Colonic mucosa (tissue), 4 donors: Measurements from ENCODE around the gene PDZD2. TPM values are rescaled to one million over a fixed set of nuclear protein-coding genes. Genes with fewer than 3 reads are reported as not detected.

Experiments used
- DNase-seq: peaks from one replicate; pipeline ENCODE4 v3.0.0-alpha.2; 2020
- H3K27ac ChIP-seq: fragments of 200-600 bp; one replicate; pipeline ENCODE4 v1.8.0; 2021
- H3K27me3 ChIP-seq: fragments of 200-600 bp; one replicate; pipeline ENCODE4 v1.8.0; 2021
- H3K36me3 ChIP-seq: fragments of 200-600 bp; one replicate; pipeline ENCODE4 v1.8.0; 2021
- H3K4me1 ChIP-seq: fragments of 200-600 bp; one replicate; pipeline ENCODE4 v1.8.0; 2021; ENCODE audit warnings: mild to moderate bottlenecking
- H3K4me3 ChIP-seq: fragments of 200-600 bp; one replicate; pipeline ENCODE4 v1.8.0; 2021
- H3K9ac ChIP-seq, 2 donors: one replicate each; pipeline ENCODE4 v1.7.0; 2013; ENCODE audit warnings: control low read depth in 2 of 2, low read depth in 2 of 2, low read length in 2 of 2
- H3K9me3 ChIP-seq: fragments of 200-600 bp; one replicate; pipeline ENCODE4 v1.8.0; 2021
- intact Hi-C: fragments of 100-400 bp; cut with DNase I; formaldehyde crosslinking; loops from one replicate; pipeline ENCODE4 v1.14.1; 2022
- total RNA-seq, 2 donors: library from RNA; stranded (reverse); fragmentation: NEBNext Ultra II Directional in 1 of 2; extraction: Animal tissue kit (Norgen Biotek cat#: 25700) in 1 of 2; gene quantifications; one replicate each; pipeline ENCODE4 v1.2.1, GENCODE V29; 2021
- TF ChIP-seq, protein P1 (sequence below): fragments of 200-600 bp; IDR thresholded peaks from one replicate; pipeline ENCODE4 v1.8.0; 2022; ENCODE audit warnings: antibody characterized with exemption, mild to moderate bottlenecking
- donor health status: healthy.
- donor health status: DM: no; HTN: no; CAD: no.
- donor health status: DM: no; HTN: no; CAD: no.

The PDZD2 gene
- total RNA-seq, 2 donors from 2014 or later, result 1.8 to 2.3 TPM

DNA sequence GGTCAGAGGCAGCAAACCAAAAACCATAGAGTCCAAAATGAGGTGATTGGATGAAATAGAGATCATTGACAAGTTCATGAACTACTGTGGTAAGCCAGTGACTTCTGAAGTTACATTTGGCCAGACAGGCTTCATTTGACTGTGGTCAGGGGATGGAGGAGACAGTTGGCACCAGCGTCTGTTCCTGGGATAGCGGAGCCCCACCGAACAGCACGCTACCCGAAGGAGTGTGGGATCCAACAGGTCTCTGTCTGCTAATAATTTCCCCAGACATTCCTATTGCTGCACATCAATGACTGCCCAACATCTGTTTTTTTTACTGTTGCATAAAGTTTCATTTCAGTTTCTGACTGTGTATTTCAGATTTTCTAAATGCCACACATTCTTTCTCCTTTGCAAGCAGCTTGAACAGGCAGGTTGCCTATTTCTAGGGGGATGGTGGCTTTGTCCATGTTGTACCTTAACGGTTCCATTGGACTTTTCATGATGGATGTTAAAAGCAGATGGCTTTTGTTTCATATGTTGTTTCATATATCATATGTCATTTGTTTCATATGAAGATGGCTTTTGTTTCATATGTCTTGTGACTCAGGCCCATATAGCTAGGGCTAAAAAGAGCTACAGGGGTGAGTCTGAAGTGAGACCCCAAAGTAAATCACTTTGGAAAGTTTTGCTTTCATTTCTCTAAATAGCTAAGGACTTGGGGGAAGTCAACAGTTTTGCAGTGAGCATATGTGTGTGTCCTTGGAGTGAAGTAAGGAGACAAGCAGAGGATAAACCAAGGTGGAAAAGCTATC lies 354.4 kb downstream of the PDZD2 start:
- Histone ChIP-seq H3K27me3 (no peaks in the 10 kb centered on the region), H3K9ac (no peak overlapping the region), H3K4me1 (no peaks in the 10 kb centered on the region), H3K27ac (no peak overlapping the region), H3K36me3 (no peaks in the 10 kb centered on the region), H3K9me3 (no peaks in the 10 kb centered on the region), H3K4me3 (no peak overlapping the region)
- intact Hi-C loops, result no loop called here
- no peak for DNase-seq
- TF ChIP-seq, protein P1, sequence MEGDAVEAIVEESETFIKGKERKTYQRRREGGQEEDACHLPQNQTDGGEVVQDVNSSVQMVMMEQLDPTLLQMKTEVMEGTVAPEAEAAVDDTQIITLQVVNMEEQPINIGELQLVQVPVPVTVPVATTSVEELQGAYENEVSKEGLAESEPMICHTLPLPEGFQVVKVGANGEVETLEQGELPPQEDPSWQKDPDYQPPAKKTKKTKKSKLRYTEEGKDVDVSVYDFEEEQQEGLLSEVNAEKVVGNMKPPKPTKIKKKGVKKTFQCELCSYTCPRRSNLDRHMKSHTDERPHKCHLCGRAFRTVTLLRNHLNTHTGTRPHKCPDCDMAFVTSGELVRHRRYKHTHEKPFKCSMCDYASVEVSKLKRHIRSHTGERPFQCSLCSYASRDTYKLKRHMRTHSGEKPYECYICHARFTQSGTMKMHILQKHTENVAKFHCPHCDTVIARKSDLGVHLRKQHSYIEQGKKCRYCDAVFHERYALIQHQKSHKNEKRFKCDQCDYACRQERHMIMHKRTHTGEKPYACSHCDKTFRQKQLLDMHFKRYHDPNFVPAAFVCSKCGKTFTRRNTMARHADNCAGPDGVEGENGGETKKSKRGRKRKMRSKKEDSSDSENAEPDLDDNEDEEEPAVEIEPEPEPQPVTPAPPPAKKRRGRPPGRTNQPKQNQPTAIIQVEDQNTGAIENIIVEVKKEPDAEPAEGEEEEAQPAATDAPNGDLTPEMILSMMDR, result no peak

GRCh38 chr5:31995006-31995405 lies 356.1 kb downstream of the PDZD2 start:
- H3K9ac ChIP-seq, result no peak overlapping the region
- no peak for DNase-seq
- no peaks in the 10 kb centered on the region for H3K9me3 ChIP-seq
- no peak overlapping the region for H3K27ac ChIP-seq
- H3K4me3 ChIP-seq, result no peak overlapping the region
- H3K27me3 ChIP-seq, result no peaks in the 10 kb centered on the region
- TF ChIP-seq, protein P1, result no peak
- intact Hi-C loops, result no loop called here
- H3K4me1 ChIP-seq, result no peaks in the 10 kb centered on the region
- H3K36me3 ChIP-seq, result no peaks in the 10 kb centered on the region

- Histone ChIP-seq H3K9ac (no peak overlapping the region), H3K9me3 (no peaks in the 10 kb centered on the region), H3K4me1 (no peaks in the 10 kb centered on the region), H3K4me3 (no peak overlapping the region), H3K27ac (no peak overlapping the region), H3K27me3 (no peaks in the 10 kb centered on the region), H3K36me3 (no peaks in the 10 kb centered on the region)
- DNase-seq, result no peak
- intact Hi-C loops, result no loop called here
- TF ChIP-seq, protein P1, result no peak
These were observed 356.8 kb downstream of the PDZD2 start for GRCh38 chr5:31995714-31996113.

DNA sequence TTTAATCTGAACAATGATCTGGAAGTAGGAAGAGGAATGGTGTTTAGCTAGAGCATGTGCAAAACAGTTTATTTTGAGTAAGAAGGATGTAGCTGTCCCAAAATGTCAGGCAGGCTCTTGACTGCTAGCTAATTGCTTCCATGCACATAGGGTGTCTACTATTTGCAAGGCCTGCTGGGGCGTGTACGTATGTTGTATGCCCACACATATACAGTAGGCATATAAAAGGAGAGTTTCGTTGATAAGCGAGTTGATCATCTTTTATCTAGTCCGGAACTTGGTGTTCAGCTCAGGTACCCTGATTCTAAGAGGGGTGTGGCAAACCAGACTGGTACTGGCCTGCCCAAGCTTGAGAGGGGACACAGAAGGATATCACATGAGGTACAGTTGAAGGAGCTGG lies 358.0 kb downstream of the PDZD2 start:
- Histone ChIP-seq H3K27ac (no peak overlapping the region), H3K9me3 (no peaks in the 10 kb centered on the region), H3K36me3 (no peaks in the 10 kb centered on the region), H3K27me3 (no peaks in the 10 kb centered on the region), H3K4me1 (no peaks in the 10 kb centered on the region), H3K4me3 (no peak overlapping the region), H3K9ac (no peak overlapping the region)
- intact Hi-C loops, result no loop called here
- TF ChIP-seq, protein P1, result no peak
- no peak for DNase-seq

DNA sequence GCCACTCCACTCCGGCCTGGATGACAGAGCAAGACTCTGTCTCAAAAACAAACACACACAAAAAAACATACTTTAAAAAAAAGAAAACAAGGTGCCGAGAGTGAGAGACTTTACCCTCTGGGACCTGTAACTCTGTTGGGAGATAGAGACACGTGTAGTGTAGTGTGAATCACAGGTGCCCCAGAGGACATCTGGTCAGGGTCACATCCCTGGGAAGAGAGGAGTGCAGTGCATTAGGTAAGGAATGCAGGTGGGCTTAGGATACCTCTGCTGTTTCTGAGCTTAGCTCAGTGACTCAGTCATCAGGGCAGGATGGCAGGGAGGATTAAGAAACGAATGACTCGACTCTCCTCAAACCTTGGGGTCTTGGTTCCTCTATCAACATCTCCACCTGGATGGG lies 360.5 kb downstream of the PDZD2 start:
- Histone ChIP-seq H3K36me3 (no peaks in the 10 kb centered on the region), H3K4me1 (no peaks in the 10 kb centered on the region), H3K27ac (no peak overlapping the region), H3K9ac (no peak overlapping the region), H3K9me3 (no peaks in the 10 kb centered on the region), H3K27me3 (no peaks in the 10 kb centered on the region), H3K4me3 (no peak overlapping the region)
- intact Hi-C loops, result no loop called here
- DNase-seq, result no peak
- TF ChIP-seq, protein P1, result no peak
